Measurements from ENCODE around the gene CGREF1.

DNA sequence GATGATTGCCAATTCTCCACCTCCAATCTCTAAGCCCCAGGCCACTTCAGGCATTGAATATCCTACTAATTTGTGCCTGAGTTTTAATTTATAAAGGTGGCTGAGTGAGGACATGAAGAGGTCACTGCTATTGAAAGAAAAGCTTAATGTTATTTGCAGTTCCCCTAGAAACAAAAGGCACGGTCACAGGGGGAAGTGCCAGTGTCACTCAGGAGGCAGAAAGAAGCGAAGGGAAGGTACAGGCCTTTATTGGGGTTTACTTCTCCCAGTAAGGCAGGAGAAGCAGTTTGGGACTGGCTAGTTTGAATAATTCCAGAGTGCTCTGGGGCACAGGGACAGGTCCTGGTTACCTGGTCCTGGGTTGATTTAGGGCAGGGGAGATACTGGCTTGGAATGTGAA lies 3.0 kb upstream of the CGREF1 start:
- no peak for TF ChIP-seq EP300 (IDR thresholded peaks at IDR 0.05)
- TF ChIP-seq, protein P1, sequence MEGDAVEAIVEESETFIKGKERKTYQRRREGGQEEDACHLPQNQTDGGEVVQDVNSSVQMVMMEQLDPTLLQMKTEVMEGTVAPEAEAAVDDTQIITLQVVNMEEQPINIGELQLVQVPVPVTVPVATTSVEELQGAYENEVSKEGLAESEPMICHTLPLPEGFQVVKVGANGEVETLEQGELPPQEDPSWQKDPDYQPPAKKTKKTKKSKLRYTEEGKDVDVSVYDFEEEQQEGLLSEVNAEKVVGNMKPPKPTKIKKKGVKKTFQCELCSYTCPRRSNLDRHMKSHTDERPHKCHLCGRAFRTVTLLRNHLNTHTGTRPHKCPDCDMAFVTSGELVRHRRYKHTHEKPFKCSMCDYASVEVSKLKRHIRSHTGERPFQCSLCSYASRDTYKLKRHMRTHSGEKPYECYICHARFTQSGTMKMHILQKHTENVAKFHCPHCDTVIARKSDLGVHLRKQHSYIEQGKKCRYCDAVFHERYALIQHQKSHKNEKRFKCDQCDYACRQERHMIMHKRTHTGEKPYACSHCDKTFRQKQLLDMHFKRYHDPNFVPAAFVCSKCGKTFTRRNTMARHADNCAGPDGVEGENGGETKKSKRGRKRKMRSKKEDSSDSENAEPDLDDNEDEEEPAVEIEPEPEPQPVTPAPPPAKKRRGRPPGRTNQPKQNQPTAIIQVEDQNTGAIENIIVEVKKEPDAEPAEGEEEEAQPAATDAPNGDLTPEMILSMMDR (IDR thresholded peaks at IDR 0.05) = no peak
- TF ChIP-seq POLR2A (IDR thresholded peaks at IDR 0.05) = no peak
